ENCODE data around the gene IGSF9B.

Gene IGSF9B

GRCh38 chr11:133897331-133897650, 59.5 kb downstream of the IGSF9B start:
- no peak for DNase-seq

DNA sequence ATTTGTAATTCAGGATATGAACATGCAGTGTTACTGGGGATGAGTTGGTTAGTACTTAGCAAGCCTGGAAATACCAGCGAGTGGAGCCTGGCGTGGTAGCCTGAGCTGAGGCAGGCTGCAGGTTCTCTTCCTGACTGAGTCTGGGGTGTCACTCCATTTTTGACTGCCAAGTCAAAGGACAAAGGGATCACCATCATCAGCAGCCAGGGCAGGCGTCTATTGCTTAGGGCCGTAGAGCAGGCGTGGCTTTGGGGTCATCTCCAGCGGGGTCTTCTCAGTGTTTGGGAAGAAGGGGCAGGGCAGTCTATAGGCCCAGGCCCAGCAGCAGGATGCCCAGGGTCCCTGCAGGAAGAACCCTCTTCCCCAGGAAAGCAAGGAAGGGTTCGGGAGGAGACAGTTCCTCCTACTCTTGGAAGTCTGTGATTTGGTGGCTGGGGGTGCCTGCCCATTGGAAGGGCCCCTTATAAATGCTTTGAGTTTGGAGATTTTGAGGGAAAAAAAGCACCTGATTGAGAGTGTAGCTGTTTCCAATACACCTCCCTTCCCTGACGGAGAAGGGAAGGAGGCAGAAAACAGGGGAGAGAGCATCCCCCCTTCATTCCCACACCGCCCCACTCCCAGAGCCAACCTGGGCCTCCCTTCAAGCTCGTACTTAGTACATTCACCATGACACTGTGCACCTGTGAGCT, 60.0 kb downstream of the IGSF9B start:
- DNase-seq = no peak

- DNase-seq = no peak
These were observed 60.7 kb downstream of the IGSF9B start for GRCh38 chr11:133896028-133896427.

GRCh38 chr11:133895551-133895950, 61.2 kb downstream of the IGSF9B start:
- DNase-seq = no peak

DNA sequence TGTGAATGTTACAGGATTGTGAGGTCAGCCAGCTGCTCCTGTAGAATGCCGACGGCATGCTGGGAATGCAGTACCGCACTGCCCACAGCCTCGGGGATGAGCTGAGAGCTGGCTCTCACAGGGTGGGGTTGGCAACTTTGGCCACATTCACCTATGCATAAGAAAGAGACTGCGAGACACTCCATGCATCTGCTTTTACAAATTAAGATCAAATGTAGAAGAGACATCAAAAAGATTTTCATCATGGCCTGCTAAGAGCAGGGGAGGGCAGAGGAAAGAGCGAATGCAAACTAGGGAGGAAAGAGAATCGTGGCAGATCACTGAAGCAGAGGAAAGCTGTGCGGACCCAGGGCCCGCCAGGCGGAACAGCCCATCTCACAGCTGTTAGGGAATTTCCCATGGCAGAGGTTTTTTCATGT, 61.7 kb downstream of the IGSF9B start:
- DNase-seq = no peak

DNA sequence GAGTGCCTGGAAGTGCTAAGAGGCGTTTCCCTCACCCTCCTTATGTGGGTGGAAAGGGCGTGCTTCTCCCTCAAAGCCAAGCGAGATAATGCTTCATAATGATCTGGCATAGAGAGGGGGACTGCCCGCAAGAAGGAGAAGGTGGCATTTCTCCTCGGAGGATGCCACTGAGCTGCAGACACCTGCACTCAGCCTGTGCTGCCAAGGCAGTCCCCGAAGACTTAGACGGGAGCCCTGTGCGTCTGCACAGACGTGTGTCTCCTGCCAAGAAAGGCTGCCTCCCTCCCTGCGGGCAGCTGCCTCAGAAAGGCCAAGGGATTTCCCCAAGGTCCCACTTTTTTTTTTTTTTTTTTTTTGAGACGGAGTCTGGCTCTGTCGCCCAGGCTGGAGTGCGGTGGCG, 63.4 kb downstream of the IGSF9B start:
- no peak for DNase-seq

DNA sequence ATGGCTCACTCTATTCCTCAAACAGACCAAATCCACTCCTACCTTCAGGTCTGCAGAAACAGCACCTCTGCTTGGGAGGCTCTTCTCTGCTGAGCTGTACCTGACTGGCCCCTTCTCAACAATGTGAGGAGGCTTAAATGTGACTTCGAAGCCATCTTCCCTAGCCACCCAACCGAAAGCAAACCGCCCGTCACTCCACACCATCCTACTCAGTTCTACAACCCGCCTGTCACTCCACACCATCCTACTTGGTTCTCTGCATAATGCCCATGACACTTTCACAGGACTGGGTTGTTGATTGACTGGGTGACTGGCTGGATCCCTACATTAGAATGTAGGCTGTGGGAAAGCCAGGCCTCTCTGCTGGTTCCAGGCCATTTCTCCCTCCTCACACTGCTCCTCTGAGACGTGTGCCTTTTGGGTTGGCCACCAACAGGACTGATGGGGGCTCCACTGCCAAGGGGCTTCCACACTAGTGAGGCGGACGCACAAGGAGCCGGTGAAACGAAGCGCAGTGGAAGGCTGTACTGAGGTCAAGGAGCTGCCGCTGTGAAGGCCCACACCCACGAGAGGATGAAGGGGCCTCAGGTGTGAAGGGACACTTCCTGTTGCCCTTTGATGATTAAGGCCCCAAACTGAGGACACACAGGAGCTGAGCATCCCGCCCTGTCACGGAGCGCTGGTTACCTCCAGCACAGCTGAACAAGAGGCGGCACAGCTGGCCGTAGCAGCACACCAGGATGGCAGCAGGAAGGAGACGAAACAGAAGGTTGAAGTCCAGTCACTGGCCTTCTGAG, 64.0 kb downstream of the IGSF9B start:
- DNase-seq = no peak

DNA sequence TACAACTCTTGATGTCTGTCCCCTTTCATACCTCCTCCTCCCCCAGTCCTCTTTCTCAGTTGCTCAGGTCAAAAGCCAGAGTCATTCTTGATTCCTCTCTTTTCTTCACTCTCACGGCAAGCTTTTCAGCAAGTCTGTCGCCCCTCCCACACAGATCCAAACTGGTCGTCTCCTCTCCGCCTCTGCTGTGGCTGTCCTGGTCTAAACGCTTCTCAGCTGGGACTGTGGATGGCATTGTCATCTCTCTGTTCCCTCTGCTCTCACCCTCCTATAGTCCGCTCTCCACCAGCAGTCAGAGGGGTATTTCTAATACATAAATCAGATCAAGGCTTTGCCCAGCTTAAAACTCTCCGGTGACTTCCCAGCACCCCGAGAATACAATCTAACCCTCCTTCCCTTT, 64.6 kb downstream of the IGSF9B start:
- no peak for DNase-seq

GRCh38 chr11:133889893-133890292, 66.9 kb downstream of the IGSF9B start:
- DNase-seq = no peak

GRCh38 chr11:133889188-133889587, 67.6 kb downstream of the IGSF9B start:
- DNase-seq = no peak

GRCh38 chr11:133887692-133888332, 69.0 kb downstream of the IGSF9B start:
- DNase-seq = no peak

GRCh38 chr11:133886029-133886428, 70.7 kb downstream of the IGSF9B start:
- no peak for DNase-seq

GRCh38 chr11:133872160-133872559, 84.6 kb downstream of the IGSF9B start:
- no peak for DNase-seq

GRCh38 chr11:133867456-133867855, 89.3 kb downstream of the IGSF9B start:
- DNase-seq = no peak

- no peak for DNase-seq
These were observed 91.3 kb downstream of the IGSF9B start for GRCh38 chr11:133865466-133865865.

DNA sequence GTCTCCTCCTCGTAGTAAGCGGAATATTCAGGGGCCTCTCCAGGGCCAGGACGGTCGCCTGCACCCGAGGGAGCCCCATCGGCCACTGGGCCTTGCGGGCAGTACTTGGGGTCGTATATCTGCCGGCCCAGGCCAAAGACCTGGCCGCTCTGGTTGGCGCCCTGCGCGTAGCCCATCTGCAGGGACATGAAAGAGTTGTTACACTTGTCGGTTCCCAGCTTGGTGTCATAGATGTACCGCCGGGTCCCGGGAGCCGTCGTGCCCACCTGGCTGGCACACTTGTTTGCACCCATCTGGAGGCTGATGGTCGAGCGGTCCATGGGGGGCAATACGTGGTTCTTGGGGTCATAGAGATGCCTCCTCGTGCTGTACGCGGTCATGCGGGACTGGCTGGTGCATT, 92.0 kb downstream of the IGSF9B start:
- no peak for DNase-seq

DNA sequence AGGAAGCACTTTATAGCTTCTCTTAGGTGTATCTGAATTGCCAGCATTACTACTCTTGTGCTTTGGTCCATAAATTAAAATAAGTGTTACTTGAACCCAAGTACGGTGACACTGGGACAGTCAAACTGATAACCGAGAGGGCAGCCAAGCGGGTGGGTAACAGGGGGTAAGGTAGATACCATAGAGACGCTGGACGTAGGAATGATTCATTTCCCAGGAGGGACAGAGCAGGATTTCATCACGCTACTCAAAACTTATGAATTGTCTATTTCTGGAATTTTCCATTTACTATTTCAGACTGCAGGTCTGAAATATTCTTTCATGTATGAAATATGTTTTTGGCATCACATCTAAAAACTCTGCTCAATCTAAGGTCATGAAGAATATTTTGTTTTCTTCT, 96.6 kb downstream of the IGSF9B start:
- DNase-seq = no peak

All from NCI-H1417 treated with DMSO at 0.1 percent for 48 hours (cell line).